Central memory CD8-positive, alpha-beta T cell (primary cell): ENCODE data around the gene ZNF554.
"Not testable (repeated sequence)": the region's sequence is repeated elsewhere in the genome, so short reads cannot be mapped to it uniquely, and the experiment has no call there.

ENCODE experiments used
- ATAC-seq: fragments of 150-1000 bp; cut with Tn5 transposase; replicated peaks from 2 replicates; pipeline ENCODE4 v1.10.0; 2022; ENCODE audit warnings: mild to moderate bottlenecking, moderate FRiP score, moderate number of reproducible peaks; ENCODE audit not compliant: poor library complexity, severe bottlenecking; ENCODE audit errors: extremely low read depth
- DNase-seq, 2 donors: peaks; one replicate each; pipeline ENCODE4 v3.0.0; 2021; ENCODE audit warnings: low spot score in 2 of 2
- H3K27ac Mint-ChIP-seq: one replicate; pipeline ENCODE4 v1.8.0; 2022; ENCODE audit warnings: low read depth, mild to moderate bottlenecking, moderate library complexity, mixed read lengths
- H3K27me3 Mint-ChIP-seq: one replicate; pipeline ENCODE4 v1.8.0; 2022; ENCODE audit warnings: mixed read lengths
- H3K36me3 Mint-ChIP-seq: one replicate; pipeline ENCODE4 v1.8.0; 2022; ENCODE audit warnings: mild to moderate bottlenecking, moderate library complexity, mixed read lengths; ENCODE audit not compliant: insufficient read depth
- H3K4me1 Mint-ChIP-seq: one replicate; pipeline ENCODE4 v1.8.0; 2022; ENCODE audit warnings: mixed read lengths
- H3K4me3 Mint-ChIP-seq: one replicate; pipeline ENCODE4 v1.8.0; 2022; ENCODE audit warnings: mild to moderate bottlenecking, moderate library complexity, mixed read lengths
- H3K9me3 Mint-ChIP-seq: one replicate; pipeline ENCODE4 v1.8.0; 2022; ENCODE audit warnings: mixed read lengths

ZNF554 gene

DNA sequence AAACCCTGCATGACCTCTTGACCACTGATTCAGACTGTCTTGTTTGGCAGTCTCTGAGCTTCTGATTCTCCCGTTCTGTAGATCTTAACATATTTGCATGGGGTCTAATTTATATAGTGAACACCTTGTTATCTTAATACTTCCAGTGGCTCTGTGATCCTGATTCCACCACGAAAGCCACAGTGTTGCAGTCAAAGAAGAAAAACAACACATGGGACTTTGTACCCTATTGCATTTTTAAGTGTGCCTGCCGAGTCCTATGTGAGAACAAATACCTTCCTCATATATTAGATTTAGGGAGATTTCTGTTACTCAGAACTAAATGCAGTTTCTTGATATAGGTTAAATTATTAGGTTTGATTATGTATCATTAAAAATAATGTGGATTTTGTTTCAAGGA lies 35.2 kb downstream of the ZNF554 start:
- no peak for ATAC-seq
- H3K27ac Mint-ChIP-seq, result no peak overlapping the region
- DNase-seq, result no peak
- H3K4me3 Mint-ChIP-seq, result no peak overlapping the region
- peaks cover 5% of the 10 kb centered on the region for H3K9me3 Mint-ChIP-seq
- H3K4me1 Mint-ChIP-seq, result peaks cover 17% of the 10 kb centered on the region
- H3K27me3 Mint-ChIP-seq, result no peaks in the 10 kb centered on the region
- peaks cover 26% of the 10 kb centered on the region for H3K36me3 Mint-ChIP-seq

DNA sequence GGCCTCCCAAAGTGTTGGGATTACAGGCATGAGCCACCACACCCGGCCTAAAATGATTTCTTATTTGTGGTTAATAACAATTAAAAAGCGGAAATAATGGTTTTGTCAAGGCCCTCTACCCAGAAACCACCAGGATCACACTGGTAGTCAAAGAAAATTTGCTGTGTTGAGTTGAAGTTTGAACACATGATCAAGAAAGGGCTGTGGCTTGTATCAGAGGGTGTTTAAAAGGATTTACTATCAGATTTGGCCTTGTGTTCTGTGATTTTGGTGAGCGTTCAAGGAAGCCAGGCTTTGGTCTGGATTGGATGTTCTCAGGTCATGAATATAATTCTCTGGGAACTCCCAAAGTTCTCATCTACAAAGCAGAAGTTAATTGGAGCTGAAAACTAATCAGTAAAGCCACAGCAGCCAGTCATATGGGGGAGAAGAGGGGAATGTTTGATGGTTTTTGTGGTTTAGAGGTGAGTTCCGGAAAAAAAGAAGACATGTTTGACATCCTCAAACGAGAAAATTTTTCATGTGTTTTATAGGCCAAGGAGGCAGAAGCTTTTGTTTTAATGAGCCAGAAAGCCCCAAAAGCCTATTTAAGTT lies 36.9 kb downstream of the ZNF554 start:
- H3K27ac Mint-ChIP-seq, result peak overlapping the region; percentile 47
- peak; percentile 52 for ATAC-seq
- H3K4me3 Mint-ChIP-seq, result peak overlapping the region; percentile 8
- H3K36me3 Mint-ChIP-seq, result peaks cover 17% of the 10 kb centered on the region
- peaks cover 10% of the 10 kb centered on the region for H3K4me1 Mint-ChIP-seq
- H3K9me3 Mint-ChIP-seq, result peaks cover 5% of the 10 kb centered on the region
- H3K27me3 Mint-ChIP-seq, result no peaks in the 10 kb centered on the region
- no peak for DNase-seq

DNA sequence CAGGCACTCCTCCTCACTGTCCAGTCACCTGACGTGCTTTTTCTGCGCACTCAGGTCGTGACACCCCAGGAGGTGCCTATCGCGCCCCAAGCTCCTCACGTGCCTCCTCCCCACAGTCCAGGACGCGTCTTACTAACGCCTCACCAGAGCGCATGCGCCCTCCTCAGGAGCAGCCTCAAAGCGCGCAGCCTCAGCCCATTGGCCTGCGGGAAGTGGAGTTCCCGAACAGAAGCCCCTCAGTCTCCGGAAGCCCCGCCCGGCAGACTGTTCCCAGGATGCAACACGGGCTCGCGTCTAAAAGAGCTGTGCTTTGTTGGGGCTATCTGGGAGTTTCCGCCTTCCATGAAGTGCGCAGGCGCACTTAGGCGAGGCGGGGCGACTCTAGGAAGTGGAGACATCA lies 39.2 kb downstream of the ZNF554 start:
- Mint-ChIP-seq H3K4me1 (peaks cover 10% of the 10 kb centered on the region), H3K4me3 (no peak overlapping the region), H3K9me3 (no peaks in the 10 kb centered on the region), H3K27me3 (peaks cover 4% of the 10 kb centered on the region), H3K27ac (no peak overlapping the region), H3K36me3 (peaks cover 2% of the 10 kb centered on the region)
- ATAC-seq (no peak), DNase-seq (no peak)

DNA sequence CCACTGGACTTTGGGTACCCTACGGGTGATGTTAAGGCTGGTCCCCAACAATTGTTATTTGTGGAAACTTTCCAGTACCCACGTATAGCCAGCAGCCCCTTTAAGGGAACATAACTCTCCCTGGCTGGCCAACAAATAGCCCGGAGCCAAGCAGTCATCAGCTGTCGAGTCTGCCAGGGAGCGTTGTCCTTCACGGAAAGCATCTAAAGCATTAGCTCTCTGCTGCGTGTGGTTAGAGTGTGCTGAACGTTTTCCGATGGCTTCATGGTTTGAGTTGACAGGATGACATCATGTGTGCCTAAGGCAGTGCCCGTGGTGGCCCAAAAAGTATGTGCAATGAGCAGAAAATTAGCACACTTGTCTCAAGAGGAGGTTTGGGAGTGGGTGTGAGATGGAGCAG lies 44.1 kb downstream of the ZNF554 start:
- Mint-ChIP-seq H3K9me3 (no peaks in the 10 kb centered on the region), H3K27me3 (peaks cover 31% of the 10 kb centered on the region), H3K4me3 (no peak overlapping the region), H3K4me1 (no peaks in the 10 kb centered on the region), H3K27ac (no peak overlapping the region), H3K36me3 (peaks cover 3% of the 10 kb centered on the region)
- ATAC-seq (no peak), DNase-seq (no peak)

DNA sequence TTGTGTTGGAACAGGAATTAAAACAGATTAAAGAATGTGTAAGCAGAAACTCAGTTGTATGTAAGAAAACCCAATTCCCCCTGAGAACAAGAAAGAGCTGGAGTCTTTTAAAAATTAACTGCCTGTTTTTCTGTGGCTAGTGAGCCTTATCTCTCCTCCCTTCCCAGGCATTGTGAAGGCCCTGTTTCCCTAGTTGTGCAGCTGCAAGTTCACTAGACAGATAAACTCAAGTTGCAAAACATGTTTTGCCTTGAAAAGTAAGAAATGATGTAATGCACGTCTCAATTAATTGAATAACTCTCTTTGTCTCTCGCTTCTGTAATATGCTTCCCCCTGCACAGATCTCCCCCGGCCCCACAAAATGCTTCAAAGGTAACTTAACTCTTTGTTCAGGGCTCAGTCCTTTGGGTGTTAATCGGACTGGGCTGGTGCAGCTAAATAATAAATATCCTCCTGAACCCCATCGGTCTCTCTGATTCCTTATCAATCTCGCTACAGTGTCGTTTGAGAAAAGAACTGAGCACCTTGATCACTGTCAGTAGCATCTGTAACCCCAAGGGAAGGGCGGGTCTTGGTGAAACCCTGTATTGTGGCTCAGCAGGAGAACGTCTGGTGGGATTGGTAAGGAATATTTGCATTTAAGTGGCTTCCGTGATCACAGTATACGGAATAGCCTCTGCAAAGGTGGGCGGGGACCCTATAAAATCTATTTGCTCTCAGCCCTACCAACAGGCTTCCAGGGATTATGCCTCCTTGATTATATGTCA lies 45.8 kb downstream of the ZNF554 start:
- no peaks in the 10 kb centered on the region for H3K9me3 Mint-ChIP-seq
- H3K27me3 Mint-ChIP-seq, result peaks cover 31% of the 10 kb centered on the region

DNA sequence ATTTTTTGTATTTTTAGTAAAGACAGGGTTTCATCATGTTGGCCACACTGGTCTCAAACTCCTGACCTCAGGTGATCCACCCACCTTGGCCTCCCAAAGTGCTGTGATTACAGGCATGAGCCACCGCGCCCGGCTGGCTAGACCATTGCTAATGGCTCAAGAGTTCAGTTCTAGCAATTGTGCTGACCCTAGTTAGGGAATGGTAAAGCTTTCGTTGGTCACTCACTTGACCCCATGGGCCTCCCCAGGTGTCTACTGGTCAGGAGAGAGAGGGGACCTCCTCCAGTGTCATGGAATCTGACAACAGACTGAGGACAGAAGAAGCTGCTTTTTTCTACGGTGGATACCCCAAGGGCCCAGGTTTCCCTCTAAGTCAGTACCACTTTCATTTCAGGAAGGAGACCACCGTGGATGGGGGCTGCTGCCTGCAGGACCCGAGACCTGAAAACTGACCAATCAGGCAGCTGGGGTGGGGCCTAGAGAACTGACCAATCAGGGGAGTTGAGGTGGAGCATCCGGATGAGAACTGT lies 46.9 kb downstream of the ZNF554 start:
- no peaks in the 10 kb centered on the region for H3K9me3 Mint-ChIP-seq
- H3K27me3 Mint-ChIP-seq, result peaks cover 31% of the 10 kb centered on the region
- no peak overlapping the region for H3K27ac Mint-ChIP-seq
- peaks cover 1% of the 10 kb centered on the region for H3K4me1 Mint-ChIP-seq
- ATAC-seq (no peak), DNase-seq (no peak)
- H3K36me3 Mint-ChIP-seq, result peaks cover 6% of the 10 kb centered on the region
- no peak overlapping the region for H3K4me3 Mint-ChIP-seq

More for the DNA sequence above, 45.8 kb downstream of the ZNF554 start:
- Mint-ChIP-seq H3K4me3 (no peak overlapping the region), H3K36me3 (peaks cover 6% of the 10 kb centered on the region), H3K27ac (no peak overlapping the region), H3K4me1 (no peaks in the 10 kb centered on the region)
- no peak for ATAC-seq
- no peak for DNase-seq

DNA sequence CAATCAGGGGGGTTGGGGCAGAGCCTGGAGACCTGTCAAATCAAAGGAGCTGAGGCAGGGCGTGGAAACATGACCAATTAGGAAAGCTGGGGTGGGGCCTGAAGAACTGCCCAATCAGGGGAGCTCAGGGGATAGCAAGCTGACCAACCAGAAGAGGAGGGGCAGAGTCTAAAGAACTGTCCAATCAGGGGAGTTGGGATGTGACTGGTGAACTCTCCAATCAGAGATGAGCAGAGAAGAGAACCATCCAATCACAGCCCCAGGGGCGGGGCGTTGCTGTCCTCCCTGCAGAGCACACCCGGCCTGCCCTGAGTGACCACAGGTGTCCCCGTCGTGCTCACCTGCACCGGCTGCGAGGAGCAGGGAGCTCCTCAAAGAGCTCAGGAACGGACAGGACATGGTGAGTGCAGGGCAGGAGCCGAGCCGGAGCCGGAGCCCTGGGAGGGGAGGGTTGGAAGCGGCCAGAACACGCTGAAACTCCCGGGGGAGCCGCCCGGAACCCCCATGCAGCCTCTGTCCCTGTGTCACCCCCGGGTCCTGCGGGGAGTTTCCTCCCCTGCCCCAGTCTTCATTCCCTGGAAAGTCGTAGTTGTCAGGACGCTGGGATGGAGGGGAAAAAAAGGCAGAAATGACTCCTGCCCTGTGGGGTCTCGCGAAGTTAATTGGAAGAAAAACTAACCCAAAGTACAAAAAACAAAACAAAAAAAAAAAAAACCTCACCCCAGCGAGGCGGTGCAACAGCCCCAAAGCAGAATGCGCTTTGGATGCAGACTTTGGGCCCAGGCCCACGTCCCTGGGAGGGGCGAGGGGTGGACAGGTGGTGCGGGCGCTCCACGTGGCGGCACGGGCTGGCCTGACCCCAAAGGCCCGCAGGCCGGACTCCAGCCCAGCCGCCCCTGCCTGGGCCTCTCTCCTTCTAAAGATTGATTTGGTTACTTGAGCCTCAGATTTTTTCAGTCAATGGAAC lies 47.6 kb downstream of the ZNF554 start, which contains the start of gene ZNF556:
Gene ZNF556 (plus strand): TSS at position 311 of the 967 bp plus-strand sequence. CDS start 87 bp downstream, at position 398.
- peaks cover 31% of the 10 kb centered on the region for H3K27me3 Mint-ChIP-seq
- DNase-seq, result no peak
- H3K36me3 Mint-ChIP-seq, result peaks cover 6% of the 10 kb centered on the region
- ATAC-seq, result no peak
- H3K4me3 Mint-ChIP-seq, result no peak within 1 kb of the TSS
- no peaks in the 10 kb centered on the region for H3K9me3 Mint-ChIP-seq
- peaks cover 5% of the 10 kb centered on the region for H3K4me1 Mint-ChIP-seq
- no peak within 1 kb of the TSS for H3K27ac Mint-ChIP-seq

DNA sequence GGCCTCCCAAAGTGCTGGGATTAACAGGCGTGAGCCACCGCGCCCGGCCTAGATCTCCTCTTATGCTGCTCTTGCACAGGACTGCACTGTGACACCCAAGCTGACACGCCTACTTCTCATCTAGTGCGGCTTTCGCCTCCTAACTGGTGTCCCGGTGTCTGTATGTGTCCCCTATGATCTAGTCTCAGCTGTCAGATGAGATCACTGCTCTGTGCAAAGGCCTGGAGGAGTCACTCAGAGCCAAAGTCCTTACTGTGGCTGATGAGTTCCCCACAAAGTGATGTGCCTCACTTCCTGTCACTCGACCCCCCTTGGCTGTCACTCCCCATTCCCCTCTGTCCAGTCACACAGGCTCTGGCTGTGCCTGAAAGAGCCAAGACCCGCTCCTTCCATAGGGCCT lies 50.0 kb downstream of the ZNF554 start:
- H3K9me3 Mint-ChIP-seq, result no peaks in the 10 kb centered on the region
- H3K36me3 Mint-ChIP-seq, result peaks cover 6% of the 10 kb centered on the region
- peaks cover 5% of the 10 kb centered on the region for H3K4me1 Mint-ChIP-seq
- ATAC-seq (no peak), DNase-seq (no peak)
- H3K4me3 Mint-ChIP-seq, result no peak overlapping the region
- peaks cover 21% of the 10 kb centered on the region for H3K27me3 Mint-ChIP-seq
- no peak overlapping the region for H3K27ac Mint-ChIP-seq

DNA sequence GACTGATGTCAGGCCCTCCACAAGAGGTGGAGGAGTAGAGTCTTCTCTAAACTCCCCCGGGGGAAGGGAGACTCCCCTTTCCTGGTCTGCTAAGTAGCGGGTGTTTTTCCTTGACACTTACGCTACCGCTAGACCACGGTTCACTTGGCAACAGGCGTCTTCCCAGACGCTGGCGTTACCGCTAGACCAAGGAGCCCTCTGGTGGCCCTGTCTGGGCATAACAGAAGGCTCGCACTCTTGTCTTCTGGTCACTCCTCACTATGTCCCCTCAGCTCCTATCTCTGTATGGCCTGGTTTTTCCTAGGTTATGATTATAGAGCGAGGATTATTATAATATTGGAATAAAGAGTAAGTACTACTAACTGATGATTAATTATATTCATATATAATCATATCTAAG lies 52.5 kb downstream of the ZNF554 start:
- not testable (repeated sequence) for H3K36me3 Mint-ChIP-seq, ATAC-seq, H3K27ac Mint-ChIP-seq, H3K4me1 Mint-ChIP-seq, H3K9me3 Mint-ChIP-seq, DNase-seq, H3K4me3 Mint-ChIP-seq, H3K27me3 Mint-ChIP-seq

DNA sequence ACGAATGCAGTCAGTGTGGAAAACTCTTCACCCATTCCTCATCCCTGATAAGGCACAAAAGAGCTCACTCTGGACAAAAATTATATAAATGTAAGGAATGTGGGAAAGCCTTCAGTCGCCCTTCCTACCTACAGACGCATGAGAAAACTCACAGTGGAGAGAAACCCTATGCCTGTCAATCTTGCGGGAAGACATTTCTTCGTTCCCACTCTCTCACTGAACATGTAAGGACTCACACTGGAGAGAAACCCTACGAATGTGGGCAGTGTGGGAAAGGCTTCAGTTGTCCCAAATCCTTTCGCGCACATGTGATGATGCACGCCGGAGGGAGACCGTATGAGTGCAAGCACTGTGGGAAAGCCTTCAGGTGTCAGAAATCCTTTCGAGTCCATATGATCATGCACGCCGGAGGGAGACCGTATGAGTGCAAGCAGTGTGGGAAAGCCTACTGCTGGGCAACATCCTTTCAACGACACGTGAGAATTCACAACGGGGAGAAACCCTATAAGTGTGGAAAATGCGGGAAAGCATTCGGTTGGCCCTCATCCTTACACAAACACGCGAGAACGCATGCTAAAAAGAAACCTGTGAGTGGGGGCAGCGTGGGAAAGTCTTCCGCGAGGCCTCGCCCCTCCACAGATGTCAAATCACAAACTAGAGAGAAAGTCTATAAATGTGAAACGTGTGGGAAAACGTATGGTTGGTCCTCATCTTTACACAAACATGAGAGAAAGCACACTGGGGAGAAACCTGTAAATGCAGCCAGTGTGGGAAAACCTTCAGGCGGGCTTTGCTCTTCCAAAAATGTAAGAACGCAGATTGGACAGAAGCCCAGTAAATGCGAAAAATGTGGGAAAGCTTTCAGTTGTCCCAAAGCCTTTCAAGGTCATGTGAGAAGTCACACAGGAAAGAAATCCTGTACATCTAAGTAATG lies 58.0 kb downstream of the ZNF554 start:
- no peaks in the 10 kb centered on the region for H3K27me3 Mint-ChIP-seq
- DNase-seq (no peak), ATAC-seq (no peak)
- H3K4me3 Mint-ChIP-seq, result no peak overlapping the region
- no peak overlapping the region for H3K27ac Mint-ChIP-seq
- H3K9me3 Mint-ChIP-seq, result no peaks in the 10 kb centered on the region
- H3K4me1 Mint-ChIP-seq, result no peaks in the 10 kb centered on the region
- H3K36me3 Mint-ChIP-seq, result peaks cover 1% of the 10 kb centered on the region

DNA sequence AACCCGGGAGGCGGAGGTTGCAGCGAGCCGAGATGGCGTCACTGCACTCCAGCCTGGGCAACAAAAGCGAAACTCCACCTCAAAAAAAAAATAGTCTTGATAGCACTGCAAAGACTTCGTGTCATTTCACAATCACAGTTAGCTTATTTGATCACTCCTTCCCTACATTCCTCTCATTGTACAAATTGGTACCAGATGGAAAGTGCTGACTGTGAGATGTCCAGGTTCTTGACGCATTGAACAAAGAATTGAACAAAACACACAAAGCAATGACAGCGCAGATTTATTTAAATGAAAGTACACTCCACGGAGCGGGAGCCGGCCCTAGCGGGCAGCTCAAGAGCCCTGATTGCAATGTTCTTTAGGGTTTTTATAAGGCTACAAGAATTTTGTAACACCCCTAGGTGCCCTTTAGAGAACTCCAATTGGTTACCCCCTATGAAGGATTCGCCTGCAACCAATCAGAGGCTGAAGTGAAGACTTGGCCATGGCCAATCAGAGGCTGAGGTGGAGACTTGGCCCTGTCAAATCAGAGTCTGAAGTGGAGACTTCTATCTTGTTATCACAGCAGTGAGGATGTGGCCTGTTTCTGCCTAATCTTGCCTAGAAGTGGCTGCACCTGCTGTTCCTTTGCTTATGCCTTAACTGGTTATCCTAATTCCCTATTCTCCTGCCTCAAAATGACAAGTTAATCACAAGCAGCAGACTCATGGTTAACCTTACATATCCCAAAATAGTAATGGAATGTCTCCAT lies 64.2 kb downstream of the ZNF554 start:
- Mint-ChIP-seq H3K27me3 (no peaks in the 10 kb centered on the region), H3K4me3 (no peak overlapping the region), H3K9me3 (no peaks in the 10 kb centered on the region), H3K4me1 (peaks cover 6% of the 10 kb centered on the region), H3K27ac (no peak overlapping the region), H3K36me3 (peaks cover 1% of the 10 kb centered on the region)
- DNase-seq (no peak), ATAC-seq (no peak)
